ENCODE data around the gene C2CD5.
"Not testable (repeated sequence)": the region's sequence is repeated elsewhere in the genome, so short reads cannot be mapped to it uniquely, and the experiment has no call there.

The C2CD5 gene

DNA sequence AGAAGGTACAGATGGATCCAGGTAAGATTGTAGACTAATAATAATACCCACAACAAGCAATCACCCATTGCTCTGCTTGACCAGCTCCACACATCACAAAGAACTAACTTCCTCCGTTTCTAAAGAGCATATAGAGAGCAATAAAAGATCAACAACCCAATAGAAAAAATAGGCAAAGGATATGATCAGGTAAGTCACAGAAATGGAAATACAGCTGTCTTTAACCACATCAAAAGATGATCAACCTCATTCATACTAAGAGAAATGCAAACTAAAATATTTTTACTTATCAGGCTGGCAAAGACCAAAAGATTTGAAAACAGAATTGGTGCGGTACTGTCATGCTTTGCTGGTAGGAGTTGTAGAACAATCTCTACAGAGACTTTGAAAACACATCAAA is 8.9 kb downstream of the C2CD5 start:
- no peak for DNase-seq (ENCODE audit: low read depth)

DNA sequence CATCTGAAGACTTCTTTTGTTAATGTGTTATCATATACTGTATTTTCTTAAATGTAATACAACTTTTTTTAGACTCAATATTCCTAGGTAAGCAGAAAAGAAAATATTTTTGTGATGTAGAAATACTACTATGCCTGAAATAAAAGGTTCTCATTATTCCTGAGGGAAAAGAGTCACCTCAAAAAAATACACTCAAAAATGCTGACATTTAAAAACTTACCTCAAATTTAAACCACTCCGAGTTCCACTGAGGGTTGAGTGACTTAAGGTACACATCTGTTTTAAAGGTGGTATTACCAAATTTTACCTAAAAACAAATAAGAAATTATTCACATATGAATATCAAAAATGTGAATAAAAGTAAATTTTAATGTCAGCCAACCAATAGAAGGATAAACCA is 9.3 kb downstream of the C2CD5 start:
- DNase-seq (ENCODE audit: low read depth), result no peak

DNA sequence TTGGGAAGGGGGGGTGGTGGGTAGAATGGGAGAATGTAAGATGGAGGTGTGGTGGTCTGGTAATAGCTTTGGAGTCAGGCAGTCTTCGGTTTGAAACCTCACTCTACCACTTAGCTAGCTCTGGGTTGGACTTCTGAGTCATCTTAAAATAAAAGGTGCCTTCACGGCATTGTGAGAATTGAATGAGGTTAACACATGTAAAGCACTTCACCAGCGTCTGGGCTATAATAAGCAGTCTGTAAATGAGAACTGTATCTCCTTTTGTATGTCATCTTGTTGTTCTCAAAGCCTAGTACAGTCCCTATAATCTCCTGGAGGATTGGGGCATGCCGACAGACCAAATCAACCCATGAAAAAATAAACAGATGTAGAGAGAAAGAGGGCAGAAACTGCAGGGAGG is 11.2 kb downstream of the C2CD5 start:
- DNase-seq (ENCODE audit: low read depth), result no peak

DNA sequence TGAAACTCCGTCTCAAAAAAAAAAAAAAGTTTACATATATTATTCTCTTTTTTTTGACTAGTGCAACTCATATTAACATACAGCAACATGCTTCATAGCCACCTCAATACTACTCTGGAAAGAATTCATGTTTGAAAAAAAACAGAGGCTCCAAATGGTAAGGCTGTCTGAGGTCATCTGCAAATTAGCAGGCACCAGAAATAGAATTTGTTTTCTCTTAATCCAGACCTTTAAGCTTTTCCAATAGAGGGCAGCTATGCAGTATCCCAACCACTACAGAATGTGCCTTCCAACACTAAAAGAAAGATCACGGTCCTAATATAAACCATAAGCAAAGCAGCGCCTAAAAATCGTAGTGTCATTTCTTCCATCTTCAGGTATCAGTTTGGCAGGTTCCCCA is 12.0 kb downstream of the C2CD5 start:
- DNase-seq (ENCODE audit: low read depth), result no peak

DNA sequence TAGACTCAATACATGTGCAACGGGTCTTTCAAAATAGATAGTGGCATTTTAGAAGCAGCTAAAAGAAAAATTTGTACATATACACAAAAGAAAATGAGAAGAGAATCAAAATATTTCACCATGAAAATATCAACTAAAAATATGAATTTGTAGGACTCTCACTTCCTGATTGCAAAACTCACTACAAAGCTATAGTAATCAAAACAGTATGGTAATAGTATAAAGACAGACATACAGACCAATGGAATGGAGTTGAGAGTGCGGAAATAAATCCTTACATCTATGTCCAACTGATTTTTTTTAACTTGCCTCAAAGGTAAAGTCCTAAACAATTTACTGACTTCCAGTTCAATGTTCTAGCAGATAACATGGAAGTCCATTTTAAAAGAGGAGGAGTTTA is 13.1 kb downstream of the C2CD5 start:
- DNase-seq (ENCODE audit: low read depth), result no peak

DNA sequence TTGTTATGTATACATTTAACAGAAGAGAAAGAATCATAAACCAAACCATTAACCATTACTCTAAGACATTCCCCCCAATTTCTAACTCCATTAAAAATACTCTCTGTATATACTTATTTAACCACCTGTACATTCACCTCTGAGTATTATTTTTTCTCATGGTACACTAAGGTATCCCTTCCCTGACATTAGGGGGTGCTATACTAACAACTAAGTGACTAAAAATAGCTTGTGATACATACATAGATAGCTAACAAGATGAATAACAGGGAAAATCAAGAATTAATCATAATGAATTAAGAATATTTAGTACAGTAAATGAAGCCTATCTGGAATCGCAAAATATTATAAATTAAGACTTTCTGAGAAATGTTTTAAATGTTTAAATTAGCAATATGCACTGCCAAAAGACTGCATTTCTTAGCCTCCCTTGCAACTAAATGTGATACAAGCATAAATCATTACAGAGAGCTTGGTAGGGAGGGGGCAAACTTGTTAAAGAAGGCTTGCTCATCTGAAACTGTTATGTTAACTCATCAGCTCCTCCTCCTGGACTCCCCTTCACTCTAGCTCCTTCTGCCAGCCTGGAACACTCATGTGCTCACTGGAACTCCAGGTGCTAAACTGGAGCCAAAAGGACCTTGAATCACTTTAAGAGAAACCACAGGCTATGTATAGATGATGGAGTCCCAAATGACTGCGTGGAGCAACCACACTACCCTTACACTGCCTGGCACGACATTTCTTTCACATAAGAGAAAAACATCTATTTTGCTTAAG is 14.9 kb downstream of the C2CD5 start:
- DNase-seq (ENCODE audit: low read depth), result no peak

DNA sequence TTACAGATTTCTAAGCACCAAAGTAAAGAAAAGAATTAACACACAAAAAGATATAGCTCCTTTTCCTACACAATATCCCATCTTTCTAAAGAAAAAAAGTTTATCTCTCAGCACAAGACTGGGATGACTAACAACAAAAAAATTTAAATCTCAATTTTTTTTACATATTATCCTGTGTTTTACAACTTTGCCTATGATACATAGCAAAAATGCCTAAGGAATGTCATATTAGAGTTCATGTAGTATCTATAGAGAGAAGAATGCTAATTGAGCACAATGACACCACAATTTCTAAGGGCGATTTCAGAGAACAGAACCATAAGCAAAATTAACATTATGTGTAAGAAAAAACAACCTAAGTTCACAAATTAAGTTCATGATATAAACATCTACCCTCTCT is 16.3 kb downstream of the C2CD5 start:
- DNase-seq (ENCODE audit: low read depth), result no peak

DNA sequence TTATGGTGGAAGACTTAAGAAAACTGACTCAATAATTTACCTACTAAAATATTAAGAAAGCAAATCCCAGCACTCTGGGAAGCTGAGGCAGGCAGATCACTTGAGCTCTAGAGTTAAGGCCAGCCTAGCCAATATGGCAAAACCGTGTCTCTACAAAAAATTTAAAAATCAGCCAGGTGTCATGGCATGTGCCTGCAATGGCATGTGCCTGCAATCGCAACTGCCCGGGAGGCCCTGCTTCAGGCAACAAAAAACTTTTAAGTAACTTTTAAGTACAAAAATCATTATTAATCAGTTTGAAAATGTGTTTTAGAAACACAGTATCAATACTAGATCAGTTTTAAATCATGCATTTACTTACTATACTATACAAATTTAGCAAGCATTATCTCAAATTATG is 17.5 kb downstream of the C2CD5 start:
- no peak for DNase-seq (ENCODE audit: low read depth)

DNA sequence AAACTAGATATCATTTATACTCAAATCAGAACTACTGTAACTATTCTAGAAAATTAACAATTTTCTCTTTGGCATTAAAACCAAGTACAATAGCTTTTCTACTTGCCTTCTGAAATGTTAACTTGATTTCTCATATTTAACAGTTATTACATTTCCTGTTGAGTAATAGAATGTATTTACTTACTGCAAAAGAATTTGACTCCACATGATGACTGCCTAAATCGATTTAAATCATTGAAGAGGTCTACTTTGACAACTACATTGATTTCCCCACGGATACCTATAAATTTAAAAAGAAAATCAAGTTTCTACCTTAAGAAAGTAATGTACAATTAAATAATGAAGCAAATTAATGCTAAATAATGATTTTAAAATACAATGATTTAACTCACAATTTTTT is 18.9 kb downstream of the C2CD5 start:
- DNase-seq (ENCODE audit: low read depth), result no peak

DNA sequence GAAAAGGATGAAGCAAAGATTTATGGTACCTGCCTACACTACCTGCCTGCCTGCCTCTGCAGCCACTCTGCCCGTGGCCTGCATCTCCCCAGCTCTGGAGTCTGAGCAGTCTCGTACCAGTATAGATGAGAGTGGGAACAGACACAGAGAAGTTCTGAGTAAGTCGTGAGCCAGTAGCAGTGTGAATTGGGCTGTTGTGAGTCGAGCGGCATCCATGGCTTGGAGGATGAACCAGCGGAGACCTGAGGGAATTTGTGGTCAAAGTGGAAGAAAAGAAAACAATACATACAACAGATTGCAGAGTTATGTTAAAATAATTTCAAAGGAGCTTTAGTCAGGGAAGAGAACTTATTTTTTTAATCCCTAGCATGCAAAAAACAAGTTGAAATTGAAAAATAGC is 25.3 kb downstream of the C2CD5 start:
- DNase-seq (ENCODE audit: low read depth), result no peak

DNA sequence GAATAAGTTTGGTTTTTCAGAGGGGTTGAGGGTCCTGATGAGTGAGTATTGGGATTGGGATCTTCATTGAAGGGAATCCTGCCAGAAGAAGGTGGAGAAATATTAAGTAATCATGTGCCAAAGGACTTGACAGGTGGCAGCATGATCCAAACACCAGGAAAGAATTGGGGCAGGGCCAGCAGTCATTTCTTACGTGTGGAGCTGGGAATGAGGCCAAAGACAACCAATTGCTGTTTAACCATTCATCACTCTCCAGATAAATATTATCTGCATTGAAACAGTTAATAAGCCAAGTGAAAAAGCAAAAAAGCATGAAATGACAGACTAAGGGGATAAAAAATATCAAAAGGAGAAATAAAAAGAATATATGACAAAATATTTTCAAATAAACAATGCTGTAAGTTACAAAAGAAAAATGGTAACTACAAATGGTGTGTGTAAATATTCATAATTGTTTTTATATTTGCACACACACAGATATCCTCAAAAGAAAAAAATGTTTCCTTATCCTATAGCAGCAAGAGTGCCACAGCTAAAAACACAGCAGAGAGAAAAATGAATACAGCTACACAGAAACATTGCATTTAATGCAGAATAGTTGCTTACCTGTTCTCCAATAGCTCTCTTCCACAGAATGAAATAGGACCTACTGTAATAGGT is 26.2 kb downstream of the C2CD5 start:
- no peak for DNase-seq (ENCODE audit: low read depth)

DNA sequence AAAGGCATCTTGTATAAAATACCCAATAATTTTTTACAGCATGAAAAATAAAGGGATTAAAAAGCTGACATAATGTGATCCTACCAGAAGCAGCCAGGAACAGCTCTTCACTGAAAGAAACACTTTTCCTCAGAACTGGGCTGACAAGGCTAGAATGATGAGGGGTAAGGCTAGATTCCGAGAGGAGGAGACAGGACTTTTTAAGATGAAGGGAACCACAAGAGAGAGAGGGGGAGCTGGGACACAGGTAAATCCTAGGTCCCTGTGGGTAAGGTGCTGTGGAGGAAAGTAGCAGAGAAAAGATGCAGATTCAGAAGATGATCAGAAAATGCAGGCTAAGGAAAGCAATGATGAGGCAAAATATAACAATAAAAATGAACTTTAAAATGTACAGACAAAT is 29.5 kb downstream of the C2CD5 start:
- no peak for DNase-seq (ENCODE audit: low read depth)

DNA sequence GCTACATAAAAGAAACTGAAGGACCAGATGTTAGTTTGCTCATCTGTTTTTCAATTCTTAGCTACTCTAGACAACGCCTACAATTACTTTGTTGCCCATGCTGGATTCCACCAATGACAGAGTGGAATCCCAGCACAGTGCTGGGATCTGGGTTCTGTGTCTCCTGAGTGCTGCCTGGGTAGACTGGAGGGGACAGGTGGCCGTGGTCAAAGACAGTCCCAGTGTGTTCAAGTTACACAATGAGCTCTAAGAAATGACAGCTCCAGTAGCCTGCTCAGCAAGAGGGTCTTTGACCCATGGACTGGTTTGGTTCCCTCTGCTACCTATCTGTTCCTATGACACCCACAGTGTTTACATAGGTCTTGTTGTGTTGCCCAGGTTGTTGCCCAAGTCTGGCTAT is 38.5 kb downstream of the C2CD5 start:
- DNase-seq (ENCODE audit: low read depth), result no peak

DNA sequence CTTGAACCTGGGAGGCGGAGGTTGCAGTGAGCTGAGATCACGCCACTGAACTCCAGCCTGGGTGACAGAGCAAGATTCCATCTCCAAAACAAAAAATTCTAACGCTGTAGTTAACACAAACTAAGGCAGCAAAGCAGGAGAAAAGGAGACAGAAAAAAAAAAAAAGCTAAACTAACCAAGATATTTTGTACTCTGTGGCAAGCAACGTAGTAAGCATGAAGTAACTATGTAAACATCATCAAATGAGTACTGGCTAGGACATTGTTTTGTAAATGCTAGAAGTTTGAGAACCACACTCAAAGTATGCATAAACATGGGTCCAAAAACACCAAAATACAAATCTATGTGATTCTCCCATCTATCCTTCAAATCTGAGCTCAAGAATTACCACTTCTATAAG is 44.2 kb downstream of the C2CD5 start:
- DNase-seq (ENCODE audit: low read depth), result no peak

DNA sequence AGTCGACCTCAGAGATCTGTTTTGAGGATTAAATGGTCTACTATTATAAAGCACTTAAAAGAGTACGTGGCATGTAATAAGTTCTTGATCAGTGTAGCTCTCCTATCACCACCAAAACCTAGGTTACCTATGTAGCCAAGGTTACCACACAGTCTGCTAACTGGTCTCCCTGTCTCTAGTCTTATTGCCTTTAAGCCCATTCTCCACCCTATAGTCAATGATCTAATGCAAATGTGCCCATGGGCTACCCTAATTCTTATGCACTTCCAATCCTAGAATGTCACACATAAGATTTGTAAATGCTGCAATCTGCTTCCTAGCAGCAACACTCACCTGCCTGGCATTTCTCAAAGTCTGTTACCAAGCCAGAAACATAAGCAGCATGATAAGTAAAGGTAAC is 44.9 kb downstream of the C2CD5 start:
- no peak for DNase-seq (ENCODE audit: low read depth)

DNA sequence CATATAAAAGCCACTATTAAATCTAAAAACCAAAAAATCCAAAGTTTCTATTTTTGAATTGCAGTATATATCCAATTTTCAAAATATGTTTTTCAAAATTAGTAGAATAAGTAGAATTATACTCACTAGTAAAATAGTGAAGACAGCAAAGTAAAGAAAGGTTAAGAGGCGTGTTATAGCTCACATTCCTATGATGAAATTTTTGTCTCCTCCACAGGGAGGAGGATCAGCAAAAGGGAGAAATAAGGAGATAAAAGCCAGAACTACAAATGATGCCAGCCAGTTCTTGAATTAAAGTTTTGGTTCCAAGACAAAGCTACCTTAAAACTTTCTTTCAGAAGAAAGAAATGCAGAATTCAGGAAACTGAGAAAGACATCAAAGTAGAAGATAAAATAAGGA is 50.0 kb downstream of the C2CD5 start:
- no peak for DNase-seq (ENCODE audit: low read depth)

DNA sequence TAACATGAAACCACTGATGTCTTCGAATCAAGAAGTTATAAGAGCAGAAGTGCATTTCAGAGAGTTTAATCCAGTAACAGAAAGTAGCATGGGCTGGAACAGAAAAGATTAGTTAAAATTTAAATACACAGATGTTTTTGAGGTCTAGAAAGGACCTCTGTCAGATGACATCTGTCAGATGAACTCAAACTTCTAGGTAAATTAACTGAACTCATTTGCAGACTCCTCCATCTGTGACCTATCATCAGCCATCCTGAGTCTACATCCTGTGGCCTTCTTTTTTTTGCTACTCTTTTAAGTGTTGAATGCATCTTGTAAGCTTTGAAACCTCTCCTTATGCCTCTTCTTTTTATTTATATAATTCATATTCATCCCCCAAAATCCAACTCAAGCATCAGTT is 53.3 kb downstream of the C2CD5 start:
- no peak for DNase-seq (ENCODE audit: low read depth)

DNA sequence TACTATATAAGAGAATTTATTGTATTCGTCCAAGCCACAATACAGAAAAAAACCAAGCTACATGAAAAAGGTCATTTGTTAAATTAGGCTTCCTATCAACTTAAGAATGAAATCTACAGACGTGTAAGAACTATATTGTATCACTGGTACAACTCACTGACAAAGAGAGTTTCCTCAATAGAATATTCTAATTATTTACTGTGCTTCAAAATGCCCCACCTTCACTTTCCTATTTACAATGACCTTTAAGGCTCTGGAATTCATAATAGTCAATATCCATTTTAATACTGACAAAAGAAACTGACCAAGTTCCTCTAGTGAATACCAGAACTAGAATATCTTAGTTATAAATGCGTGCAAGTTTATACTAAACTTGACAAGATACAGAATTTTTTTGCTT is 55.9 kb downstream of the C2CD5 start:
- DNase-seq (ENCODE audit: low read depth), result no peak

DNA sequence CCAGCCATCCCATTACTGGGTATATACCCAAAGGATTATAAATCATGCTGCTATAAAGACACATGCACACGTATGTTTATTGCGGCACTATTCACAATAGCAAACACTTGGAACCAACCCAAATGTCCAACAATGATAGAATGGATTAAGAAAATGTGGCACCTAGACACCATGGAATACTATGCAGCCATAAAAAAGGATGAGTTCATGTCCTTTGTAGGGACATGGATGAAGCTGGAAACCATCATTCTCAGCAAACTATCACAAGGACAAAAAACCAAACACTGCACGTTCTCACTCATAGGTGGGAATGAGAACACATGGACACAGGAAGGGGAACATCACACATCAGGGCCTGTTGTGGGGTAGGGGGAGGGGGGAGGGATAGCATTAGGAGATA is 56.7 kb downstream of the C2CD5 start:
- not testable (repeated sequence) for DNase-seq (ENCODE audit: low read depth)

DNA sequence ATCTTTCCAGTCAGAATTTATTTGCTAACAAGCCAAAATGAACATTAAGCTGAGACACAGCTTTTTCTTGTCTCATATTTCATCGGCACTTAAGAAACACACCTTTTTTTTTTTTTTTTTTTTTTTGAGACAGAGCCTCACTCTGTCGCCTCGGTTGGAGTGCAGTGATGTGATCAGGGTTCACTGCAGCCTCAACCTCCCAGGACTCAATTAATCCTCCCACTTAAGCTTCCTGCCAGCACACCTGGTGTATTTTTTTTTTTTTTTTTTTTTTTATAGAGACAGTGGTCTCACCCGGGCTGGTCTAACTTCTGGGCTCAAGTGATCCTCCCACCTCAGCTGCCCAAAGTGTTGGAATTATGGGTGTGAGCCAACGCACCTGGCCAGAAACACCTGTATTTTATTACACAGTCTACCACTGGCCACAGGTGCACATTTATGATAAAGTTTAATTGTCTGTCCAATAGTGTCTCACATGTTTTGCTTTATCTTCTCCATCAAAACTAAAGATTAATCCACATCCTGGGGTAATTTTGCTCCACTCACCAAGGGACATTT is 62.7 kb downstream of the C2CD5 start:
- no peak for DNase-seq (ENCODE audit: low read depth)

DNA sequence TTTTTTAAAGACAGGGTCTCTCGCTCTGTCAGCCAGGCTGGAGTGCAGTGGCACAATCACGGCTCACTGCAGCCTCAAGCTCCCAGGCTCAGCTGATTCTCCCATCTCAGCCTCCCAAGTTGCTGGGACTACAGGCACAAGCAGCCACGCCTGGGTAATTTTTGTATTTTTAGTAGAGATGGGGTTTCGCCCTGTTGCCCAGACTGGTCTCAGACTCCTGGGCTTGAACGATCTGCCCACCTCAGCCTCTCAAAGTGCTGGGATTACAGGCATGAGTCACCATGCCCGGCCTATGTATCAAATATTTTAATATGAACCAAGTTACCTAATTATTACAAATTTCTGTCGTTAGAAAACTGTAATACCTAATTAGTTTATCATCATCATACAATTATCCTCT is 63.5 kb downstream of the C2CD5 start:
- DNase-seq (ENCODE audit: low read depth), result not testable (repeated sequence)

DNA sequence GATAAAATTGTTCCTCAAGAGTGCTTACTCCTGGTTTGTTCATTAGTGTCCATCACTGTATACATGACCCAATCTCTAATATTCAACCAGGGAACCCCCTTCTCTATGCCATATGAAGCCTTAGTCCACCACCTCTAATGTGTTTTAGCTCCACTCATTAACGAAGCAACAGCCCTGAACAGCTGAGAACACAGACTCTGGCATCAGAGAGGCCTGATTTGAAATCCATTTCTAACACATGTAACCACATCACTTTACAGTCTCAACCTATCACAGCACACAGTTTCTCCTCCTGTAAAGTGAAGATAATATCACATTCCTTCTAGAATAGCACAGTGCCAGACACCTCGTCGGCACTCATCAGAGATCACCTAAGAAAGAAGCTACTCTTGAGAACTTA is 64.3 kb downstream of the C2CD5 start:
- no peak for DNase-seq (ENCODE audit: low read depth)

DNA sequence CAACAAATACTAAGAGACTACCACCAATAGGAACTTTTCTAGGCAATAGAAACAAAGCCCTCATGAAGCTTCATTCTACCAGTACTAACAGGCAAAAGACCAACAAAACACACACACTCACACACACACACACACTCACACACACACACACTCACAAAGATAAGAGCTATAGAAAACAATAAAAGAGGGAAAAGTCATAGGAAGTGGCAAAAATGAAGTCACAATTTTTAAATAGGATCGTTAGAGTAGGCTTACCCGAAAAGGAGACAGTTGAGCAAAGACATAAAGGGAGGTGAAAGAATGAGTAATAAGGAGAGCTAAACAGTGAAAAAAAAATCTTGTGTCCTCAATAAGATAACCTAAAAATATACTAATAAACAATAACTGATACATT is 66.5 kb downstream of the C2CD5 start:
- no peak for DNase-seq (ENCODE audit: low read depth)
